Panc1 (cell line): Measurements from ENCODE around the gene MAP1LC3A. TPM values are rescaled to one million over a fixed set of nuclear protein-coding genes. Genes with fewer than 3 reads are reported as not detected.

Experiments used
- total RNA-seq: library from RNA; stranded (reverse); gene quantifications from one replicate; pipeline ENCODE4 v1.2.1, GENCODE V29; 2021; ENCODE audit not compliant: unreplicated experiment

The MAP1LC3A gene
- total RNA-seq, 1 experiment from 2014 or later: 25.1 TPM

Other genes starting within 250 kb of the MAP1LC3A start
- gene ITCH, start 195.4 kb upstream of the MAP1LC3A start, total RNA-seq: 63.9 TPM
- 155 TPM for gene DYNLRB1, start 42.3 kb upstream of the MAP1LC3A start, total RNA-seq
- gene PIGU, start 118.4 kb downstream of the MAP1LC3A start, total RNA-seq: 22.9 TPM
- 20.6 TPM for gene TP53INP2, start 145.6 kb downstream of the MAP1LC3A start, total RNA-seq